ENCODE results near the gene CACNA1S.
A peak's percentile ranks its signal among the peaks of the same experiment; 100 is the strongest.

The CACNA1S gene

GRCh38 chr1:201126832-201127754 lies 14.9 kb upstream of the CACNA1S start, which contains the start of gene ASCL5:
TSS of gene ASCL5 (minus strand) at chr1:201127184. CDS start at chr1:201115372, 11,812 bp downstream.
- no peaks in the 10 kb centered on the region; the same call in 1 of the 2 replicates for H3K9me3 ChIP-seq (ENCODE audit: control insufficient read depth, insufficient read depth, low read depth, low read length)
- H3K36me3 ChIP-seq (ENCODE audit: control insufficient read depth, insufficient read depth, low read length), result no peaks in the 10 kb centered on the region
- no peak within 1 kb of the TSS for H3K27ac ChIP-seq (ENCODE audit: low read depth, low read length)
- no peak within 1 kb of the TSS for H3K9ac ChIP-seq (ENCODE audit: low read length)
- H3K4me1 ChIP-seq (ENCODE audit: control insufficient read depth, insufficient read depth, low read length), result peaks cover 14% of the 10 kb centered on the region
- H3K4me3 ChIP-seq (ENCODE audit: low read depth, low read length), result peak within 1 kb of the TSS; percentile 38
- H3K27me3 ChIP-seq (ENCODE audit: control insufficient read depth, insufficient read depth, low read length), result peaks cover 11% of the 10 kb centered on the region; the same call in 1 of the 2 replicates

GRCh38 chr1:201126463-201126831 lies 14.2 kb upstream of the CACNA1S start:
- Histone ChIP-seq H3K27ac (ENCODE audit: low read depth, low read length) (no peak overlapping the region), H3K4me3 (ENCODE audit: low read depth, low read length) (peak overlapping the region; percentile 38), H3K9me3 (ENCODE audit: control insufficient read depth, insufficient read depth, low read depth, low read length) (no peaks in the 10 kb centered on the region; the same call in 1 of the 2 replicates), H3K27me3 (ENCODE audit: control insufficient read depth, insufficient read depth, low read length) (peaks cover 11% of the 10 kb centered on the region; the same call in 1 of the 2 replicates), H3K9ac (ENCODE audit: low read length) (no peak overlapping the region), H3K36me3 (ENCODE audit: control insufficient read depth, insufficient read depth, low read length) (no peaks in the 10 kb centered on the region), H3K4me1 (ENCODE audit: control insufficient read depth, insufficient read depth, low read length) (peaks cover 14% of the 10 kb centered on the region)

GRCh38 chr1:201125800-201126199 lies 13.6 kb upstream of the CACNA1S start:
- H3K27ac ChIP-seq (ENCODE audit: low read depth, low read length), result no peak overlapping the region
- no peaks in the 10 kb centered on the region; the same call in 1 of the 2 replicates for H3K9me3 ChIP-seq (ENCODE audit: control insufficient read depth, insufficient read depth, low read depth, low read length)
- peaks cover 11% of the 10 kb centered on the region; the same call in 1 of the 2 replicates for H3K27me3 ChIP-seq (ENCODE audit: control insufficient read depth, insufficient read depth, low read length)
- no peaks in the 10 kb centered on the region for H3K36me3 ChIP-seq (ENCODE audit: control insufficient read depth, insufficient read depth, low read length)
- no peak overlapping the region for H3K4me3 ChIP-seq (ENCODE audit: low read depth, low read length)
- H3K9ac ChIP-seq (ENCODE audit: low read length), result no peak overlapping the region
- peaks cover 14% of the 10 kb centered on the region for H3K4me1 ChIP-seq (ENCODE audit: control insufficient read depth, insufficient read depth, low read length)

- peaks cover 11% of the 10 kb centered on the region; the same call in 1 of the 2 replicates for H3K27me3 ChIP-seq (ENCODE audit: control insufficient read depth, insufficient read depth, low read length)
- no peaks in the 10 kb centered on the region for H3K9me3 ChIP-seq (ENCODE audit: control insufficient read depth, insufficient read depth, low read depth, low read length)
- no peak overlapping the region for H3K27ac ChIP-seq (ENCODE audit: low read depth, low read length)
- H3K36me3 ChIP-seq (ENCODE audit: control insufficient read depth, insufficient read depth, low read length), result no peaks in the 10 kb centered on the region
- H3K4me3 ChIP-seq (ENCODE audit: low read depth, low read length), result no peak overlapping the region
- H3K4me1 ChIP-seq (ENCODE audit: control insufficient read depth, insufficient read depth, low read length), result peaks cover 14% of the 10 kb centered on the region
- H3K9ac ChIP-seq (ENCODE audit: low read length), result no peak overlapping the region
Measured at GRCh38 chr1:201125019-201125418, 12.8 kb upstream of the CACNA1S start.

- Histone ChIP-seq H3K9me3 (ENCODE audit: control insufficient read depth, insufficient read depth, low read depth, low read length) (no peaks in the 10 kb centered on the region), H3K36me3 (ENCODE audit: control insufficient read depth, insufficient read depth, low read length) (no peaks in the 10 kb centered on the region), H3K4me3 (ENCODE audit: low read depth, low read length) (no peak overlapping the region), H3K27me3 (ENCODE audit: control insufficient read depth, insufficient read depth, low read length) (peaks cover 11% of the 10 kb centered on the region; the same call in 1 of the 2 replicates), H3K27ac (ENCODE audit: low read depth, low read length) (no peak overlapping the region), H3K9ac (ENCODE audit: low read length) (no peak overlapping the region), H3K4me1 (ENCODE audit: control insufficient read depth, insufficient read depth, low read length) (peaks cover 17% of the 10 kb centered on the region)
Measured at GRCh38 chr1:201123866-201124265, 11.6 kb upstream of the CACNA1S start.

- Histone ChIP-seq H3K4me3 (ENCODE audit: low read depth, low read length) (no peak overlapping the region), H3K9ac (ENCODE audit: low read length) (no peak overlapping the region), H3K4me1 (ENCODE audit: control insufficient read depth, insufficient read depth, low read length) (peaks cover 10% of the 10 kb centered on the region), H3K36me3 (ENCODE audit: control insufficient read depth, insufficient read depth, low read length) (no peaks in the 10 kb centered on the region), H3K27me3 (ENCODE audit: control insufficient read depth, insufficient read depth, low read length) (peaks cover 14% of the 10 kb centered on the region), H3K27ac (ENCODE audit: low read depth, low read length) (no peak overlapping the region), H3K9me3 (ENCODE audit: control insufficient read depth, insufficient read depth, low read depth, low read length) (no peaks in the 10 kb centered on the region)
Measured at GRCh38 chr1:201122321-201122957, 10.2 kb upstream of the CACNA1S start.

- Histone ChIP-seq H3K4me3 (ENCODE audit: low read depth, low read length) (no peak overlapping the region), H3K9me3 (ENCODE audit: control insufficient read depth, insufficient read depth, low read depth, low read length) (no peaks in the 10 kb centered on the region), H3K9ac (ENCODE audit: low read length) (no peak overlapping the region), H3K36me3 (ENCODE audit: control insufficient read depth, insufficient read depth, low read length) (no peaks in the 10 kb centered on the region), H3K27me3 (ENCODE audit: control insufficient read depth, insufficient read depth, low read length) (peaks cover 39% of the 10 kb centered on the region), H3K27ac (ENCODE audit: low read depth, low read length) (no peak overlapping the region), H3K4me1 (ENCODE audit: control insufficient read depth, insufficient read depth, low read length) (0 out of 2 replicates have a peak, but pooled peaks cover 2% of the 10 kb centered on the region)
Measured at GRCh38 chr1:201119206-201120197, 7.3 kb upstream of the CACNA1S start.

GRCh38 chr1:201116091-201116490 lies 3.9 kb upstream of the CACNA1S start:
- Histone ChIP-seq H3K9ac (ENCODE audit: low read length) (no peak overlapping the region), H3K27ac (ENCODE audit: low read depth, low read length) (no peak overlapping the region), H3K9me3 (ENCODE audit: control insufficient read depth, insufficient read depth, low read depth, low read length) (no peaks in the 10 kb centered on the region), H3K4me3 (ENCODE audit: low read depth, low read length) (no peak overlapping the region), H3K36me3 (ENCODE audit: control insufficient read depth, insufficient read depth, low read length) (no peaks in the 10 kb centered on the region), H3K27me3 (ENCODE audit: control insufficient read depth, insufficient read depth, low read length) (peaks cover 49% of the 10 kb centered on the region), H3K4me1 (ENCODE audit: control insufficient read depth, insufficient read depth, low read length) (peaks cover 6% of the 10 kb centered on the region; the same call in 1 of the 2 replicates)

GRCh38 chr1:201115390-201115937 lies 3.2 kb upstream of the CACNA1S start:
- Histone ChIP-seq H3K27ac (ENCODE audit: low read depth, low read length) (no peak overlapping the region), H3K27me3 (ENCODE audit: control insufficient read depth, insufficient read depth, low read length) (peaks cover 49% of the 10 kb centered on the region), H3K4me1 (ENCODE audit: control insufficient read depth, insufficient read depth, low read length) (peaks cover 6% of the 10 kb centered on the region; the same call in 1 of the 2 replicates), H3K4me3 (ENCODE audit: low read depth, low read length) (no peak overlapping the region), H3K9me3 (ENCODE audit: control insufficient read depth, insufficient read depth, low read depth, low read length) (no peaks in the 10 kb centered on the region), H3K9ac (ENCODE audit: low read length) (no peak overlapping the region), H3K36me3 (ENCODE audit: control insufficient read depth, insufficient read depth, low read length) (no peaks in the 10 kb centered on the region)
